GM19468 (cell line): Measurements from ENCODE around the gene ALG11.

ENCODE experiments used
- ATAC-seq: cut with Tn5 transposase; IDR thresholded peaks from one replicate; pipeline ENCODE4 v1.9.1; 2021; ENCODE audit warnings: mild to moderate bottlenecking, moderate library complexity, moderate number of reproducible peaks; ENCODE audit not compliant: unreplicated experiment; ENCODE audit errors: extremely low read depth

Gene ALG11

GRCh38 chr13:51997186-51997585 lies 15.0 kb upstream of the ALG11 start:
- no peak for ATAC-seq

GRCh38 chr13:51997641-51998330 lies 14.4 kb upstream of the ALG11 start:
- ATAC-seq = no peak

- no peak for ATAC-seq
Measured at GRCh38 chr13:51998723-51999509, 13.3 kb upstream of the ALG11 start.

DNA sequence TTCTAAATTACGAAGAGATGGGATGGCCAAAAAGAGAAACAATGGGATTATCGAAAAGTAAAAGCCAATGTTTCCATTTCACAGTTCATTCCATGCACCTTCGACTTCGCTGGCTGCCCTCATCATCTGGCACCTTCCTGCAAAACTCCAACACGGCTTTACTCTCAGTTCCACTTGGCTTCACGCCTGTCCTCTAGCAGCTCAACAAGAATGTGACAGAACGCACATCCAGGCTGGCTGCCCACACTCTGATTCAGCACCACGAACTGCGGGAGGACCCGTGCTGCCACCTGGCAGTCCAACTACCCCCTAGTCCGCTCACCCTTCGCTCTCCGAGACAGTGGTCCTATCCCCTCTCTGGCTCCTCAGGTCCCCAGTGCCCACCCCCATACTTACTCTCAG lies 12.7 kb upstream of the ALG11 start:
- no peak for ATAC-seq

GRCh38 chr13:51999921-52000320 lies 12.3 kb upstream of the ALG11 start:
- no peak for ATAC-seq

GRCh38 chr13:52001120-52001731 lies 11.0 kb upstream of the ALG11 start:
- ATAC-seq = no peak

DNA sequence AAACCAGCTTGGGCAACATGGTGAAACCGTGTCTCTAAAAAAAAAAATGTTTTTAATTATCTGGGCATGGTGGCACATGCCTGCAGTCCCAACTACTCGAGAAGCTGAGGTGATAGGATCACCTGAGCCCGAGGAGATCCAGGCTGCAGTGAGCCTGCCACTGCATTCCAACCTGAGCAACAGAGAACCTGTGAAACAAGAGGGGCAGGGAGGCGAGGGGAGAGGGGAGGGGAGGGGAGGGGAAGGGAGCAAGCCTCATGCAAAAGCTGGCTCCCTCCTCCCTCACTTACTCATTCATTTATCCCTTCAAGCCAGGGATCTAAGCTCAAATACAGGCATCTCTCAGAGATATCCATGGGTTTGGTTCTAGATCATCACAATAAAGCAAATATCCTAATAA lies 9.8 kb upstream of the ALG11 start:
- ATAC-seq = no peak

- no peak for ATAC-seq
Measured at GRCh38 chr13:52003541-52003940, 8.7 kb upstream of the ALG11 start.

- no peak for ATAC-seq
Measured at GRCh38 chr13:52004511-52005170, 7.6 kb upstream of the ALG11 start.

DNA sequence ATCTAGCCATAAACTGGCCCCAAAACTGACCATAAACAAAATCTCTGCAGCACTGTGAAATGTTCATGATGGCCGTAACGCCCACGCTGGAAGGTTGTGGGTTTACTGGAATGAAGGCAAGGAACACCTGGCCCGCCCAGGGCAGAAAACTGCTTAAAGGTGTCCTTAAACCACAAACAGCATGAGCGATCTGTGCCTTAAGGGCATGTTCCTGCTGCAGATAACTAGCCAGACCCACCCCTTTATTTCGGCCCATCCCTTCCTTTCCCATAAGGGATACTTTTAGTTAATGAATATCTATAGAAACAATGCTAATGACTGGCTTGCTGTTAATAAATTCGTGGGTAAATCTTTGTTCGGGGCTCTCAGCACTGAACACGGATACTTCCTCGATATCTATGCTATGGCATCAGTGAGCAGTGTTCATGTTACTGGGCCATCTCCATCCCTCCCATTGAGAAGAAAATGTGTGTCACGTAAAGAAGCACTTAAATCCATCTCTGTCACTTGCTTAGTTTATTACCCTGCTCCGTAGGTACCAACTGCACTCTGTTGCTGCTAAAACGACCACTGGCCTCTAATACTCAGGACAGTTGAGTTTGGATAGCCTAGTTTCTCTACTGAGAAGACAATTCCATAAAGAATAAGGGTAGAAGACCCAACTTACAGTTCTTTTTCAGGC lies 6.2 kb upstream of the ALG11 start:
- no peak for ATAC-seq

DNA sequence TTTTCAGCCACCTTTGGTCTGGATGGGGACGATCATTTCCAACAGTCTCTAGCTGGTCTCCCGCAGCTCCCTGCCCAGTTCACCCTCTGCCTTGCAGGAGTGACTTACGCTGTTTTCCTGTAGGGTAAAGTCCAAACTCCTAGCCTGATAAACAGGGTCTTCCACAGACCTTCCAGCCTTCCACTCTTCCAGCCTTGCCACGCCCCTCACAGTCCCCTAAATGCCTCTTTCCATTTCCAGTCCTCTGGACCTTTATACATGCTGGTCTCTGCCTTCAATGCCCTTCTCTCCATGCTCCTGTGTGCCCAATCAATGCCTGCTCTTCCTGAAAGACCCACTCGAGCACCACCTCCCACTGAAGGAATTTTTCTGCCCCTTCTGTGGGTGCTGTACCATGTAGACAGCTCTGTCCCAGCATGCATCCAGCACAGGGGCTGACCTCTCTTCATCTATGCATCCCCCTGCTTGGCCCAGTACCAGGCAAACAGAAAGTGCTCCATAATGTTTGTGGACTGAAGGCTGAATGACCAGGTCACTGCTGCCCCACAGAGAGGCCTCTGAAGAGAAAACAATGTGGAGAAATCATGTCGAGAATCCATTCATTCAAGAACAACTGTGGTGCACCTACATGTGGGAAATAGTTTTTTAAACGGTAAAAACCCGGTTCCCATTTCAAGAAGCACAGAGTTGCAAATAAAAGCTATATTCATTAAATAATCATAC lies 5.5 kb upstream of the ALG11 start:
- no peak for ATAC-seq

DNA sequence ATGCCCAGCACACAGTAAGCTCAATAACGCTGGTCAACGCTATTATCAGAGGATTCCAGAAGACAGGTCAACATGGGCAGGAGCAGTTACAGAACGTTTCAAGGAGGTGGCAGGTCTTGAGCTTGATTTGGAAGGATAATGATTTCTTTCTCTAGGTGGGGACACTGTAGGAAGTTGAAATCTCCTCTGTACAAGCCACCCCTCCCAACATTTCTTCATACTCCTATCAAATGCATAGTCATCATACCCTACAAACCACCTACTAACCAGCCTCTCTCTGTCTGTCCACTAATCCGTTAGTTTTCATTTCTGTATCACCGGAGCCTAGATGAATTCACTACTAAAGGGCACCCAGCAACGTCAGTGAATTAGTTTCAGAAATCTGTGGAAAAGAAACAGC lies 2.3 kb upstream of the ALG11 start:
- no peak for ATAC-seq

- ATAC-seq = no peak
Measured at GRCh38 chr13:52010890-52011631, 1.1 kb upstream of the ALG11 start, which contains the start of gene ATP7B. ATP7B (minus strand) TSS chr13:52011450; CDS start chr13:52011337, 113 bp downstream.

DNA sequence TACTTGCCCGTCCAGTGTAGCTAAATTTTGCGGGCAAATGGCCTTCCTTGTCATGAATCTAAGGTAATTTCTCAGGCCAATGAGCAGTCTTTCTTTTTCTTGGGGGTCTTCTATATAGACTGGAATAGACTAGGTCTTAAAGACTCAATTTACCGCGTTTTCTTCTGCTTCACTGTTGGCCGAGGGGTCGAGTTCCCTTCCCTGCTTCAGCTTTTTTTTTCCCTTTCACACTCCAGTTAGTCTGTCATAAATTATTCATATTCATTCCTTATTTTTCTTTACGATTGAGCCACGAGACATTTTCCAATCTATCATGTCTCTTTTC lies 276 bp downstream of the ALG11 start:
- no peak for ATAC-seq

DNA sequence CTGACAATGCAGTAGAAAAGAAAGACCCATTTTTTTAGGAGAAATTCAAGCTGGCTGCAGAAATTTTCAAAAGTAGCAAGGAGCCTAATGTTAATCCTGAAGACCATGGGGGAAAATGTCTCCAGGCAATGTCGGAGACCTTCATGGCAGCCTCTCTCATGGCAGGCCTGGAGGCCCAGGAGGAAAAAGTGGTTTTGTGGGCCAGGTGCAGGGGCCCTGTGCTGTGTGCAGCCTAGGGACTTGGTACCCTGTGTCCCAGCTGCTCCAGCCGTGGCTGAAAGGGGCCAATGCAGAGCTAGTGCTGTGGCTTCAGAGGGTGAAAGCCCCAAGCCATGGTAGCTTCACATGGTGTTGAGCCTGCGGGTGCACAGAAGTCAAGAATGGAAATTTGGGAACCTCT lies 4.1 kb downstream of the ALG11 start:
- ATAC-seq = no peak

DNA sequence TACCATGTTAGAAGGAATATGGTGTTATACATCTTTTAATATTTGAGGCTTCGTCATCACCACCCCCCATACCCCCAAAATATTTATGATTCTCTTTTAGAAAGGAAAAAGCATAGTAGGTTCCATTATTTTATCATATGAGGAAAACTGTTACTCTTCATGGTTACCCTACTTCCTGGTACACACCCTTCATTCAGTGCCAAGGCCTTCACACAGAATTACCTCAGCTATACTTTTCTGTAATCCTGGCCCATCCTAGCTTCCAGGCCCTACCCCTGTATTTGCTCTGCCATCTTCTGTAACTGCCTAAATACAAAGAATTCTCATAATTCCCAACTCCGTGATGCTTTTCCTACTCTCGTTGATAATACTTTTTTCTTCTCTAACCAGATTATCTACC lies 8.0 kb downstream of the ALG11 start:
- ATAC-seq = no peak

- ATAC-seq = no peak
Measured at GRCh38 chr13:52022356-52022755, 10.2 kb downstream of the ALG11 start.

DNA sequence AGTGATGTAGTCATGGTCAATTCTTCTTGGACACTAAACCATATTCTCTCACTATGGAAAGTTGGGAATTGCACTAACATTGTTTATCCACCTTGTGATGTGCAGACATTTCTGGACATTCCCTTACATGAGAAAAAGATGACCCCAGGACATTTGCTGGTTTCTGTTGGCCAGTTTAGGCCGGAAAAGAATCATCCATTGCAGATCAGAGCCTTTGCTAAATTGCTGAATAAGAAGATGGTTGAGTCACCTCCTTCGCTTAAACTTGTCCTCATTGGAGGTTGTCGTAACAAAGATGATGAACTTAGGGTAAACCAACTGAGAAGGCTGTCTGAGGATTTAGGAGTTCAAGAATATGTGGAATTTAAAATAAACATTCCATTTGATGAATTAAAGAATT lies 12.3 kb downstream of the ALG11 start, which contains the start of gene UTP14C:
UTP14C (plus strand) TSS at position 211 of the 400 bp plus-strand sequence. CDS start 4,114 bp downstream, outside the sequence.
- ATAC-seq = no peak
